HL-60 (cell line): ENCODE results near the gene BTG2.

Source experiments
- DNase-seq, 2 experiments: peaks; one replicate each; pipeline ENCODE4 v3.0.0-alpha.2; 2010 to 2020; ENCODE audit warnings: low read depth in 1 of 2, low spot score in 1 of 2
- H3K27ac ChIP-seq: fragments of 250-450 bp; sonication (Bioruptor Pico); replicated peaks from 2 replicates; pipeline ENCODE4 v1.5.1; 2020; ENCODE audit warnings: mild to moderate bottlenecking, moderate library complexity
- H3K27me3 ChIP-seq: fragments of 250-450 bp; sonication (Bioruptor Pico); 2 replicates; pipeline ENCODE4 v1.5.1; 2021; ENCODE audit warnings: mild to moderate bottlenecking, moderate library complexity; ENCODE audit not compliant: insufficient read depth, poor library complexity, severe bottlenecking
- H3K4me3 ChIP-seq: replicated peaks from 2 replicates; pipeline ENCODE4 v1.5.1; 2011; ENCODE audit warnings: mild to moderate bottlenecking, control low read depth, low read length; ENCODE audit not compliant: insufficient read depth
- CTCF ChIP-seq: IDR thresholded peaks from one replicate; pipeline ENCODE4 v1.5.1; 2011; ENCODE audit warnings: low read length, control low read depth, inconsistent platforms; ENCODE audit not compliant: insufficient read depth
- GABPA ChIP-seq: IDR thresholded peaks from 2 replicates; pipeline ENCODE4 v1.6.1; 2012; ENCODE audit warnings: low read depth
- POLR2AphosphoS5 ChIP-seq: IDR thresholded peaks from 2 replicates; pipeline ENCODE4 v1.6.1; 2012; ENCODE audit warnings: low read depth
- REST ChIP-seq: IDR thresholded peaks from 2 replicates; pipeline ENCODE4 v1.6.1; 2012; ENCODE audit warnings: low read depth; ENCODE audit not compliant: insufficient replicate concordance
- SPI1 ChIP-seq: IDR thresholded peaks from 2 replicates; pipeline ENCODE4 v1.6.1; 2012; ENCODE audit warnings: low read depth, mild to moderate bottlenecking, borderline replicate concordance

BTG2 gene

GRCh38 chr1:203268901-203269653 lies 36.2 kb upstream of the BTG2 start:
- Histone ChIP-seq H3K4me3 (no peak overlapping the region), H3K27ac (no peak overlapping the region), H3K27me3 (no peaks in the 10 kb centered on the region)
- TF ChIP-seq CTCF, result peak; percentile 99
- TF ChIP-seq POLR2AphosphoS5, result no peak
- DNase-seq, result peak; percentile 63 to 73

- TF ChIP-seq CTCF (no peak), POLR2AphosphoS5 (no peak), GABPA (no peak), SPI1 (no peak), REST (no peak)
- no peak for DNase-seq
- no peak overlapping the region for H3K27ac ChIP-seq
- no peak overlapping the region for H3K4me3 ChIP-seq
- H3K27me3 ChIP-seq, result no peaks in the 10 kb centered on the region
These were observed 35.7 kb upstream of the BTG2 start for GRCh38 chr1:203269654-203270020.

- no peak overlapping the region for H3K4me3 ChIP-seq
These were observed 34.9 kb upstream of the BTG2 start for GRCh38 chr1:203270448-203270847.

More at GRCh38 chr1:203270448-203270847, 34.9 kb upstream of the BTG2 start:
- no peaks in the 10 kb centered on the region for H3K27me3 ChIP-seq
- no peak for TF ChIP-seq REST
- no peak for TF ChIP-seq GABPA
- no peak for TF ChIP-seq CTCF
- no peak for TF ChIP-seq SPI1
- TF ChIP-seq POLR2AphosphoS5, result no peak
- H3K27ac ChIP-seq, result no peak overlapping the region
- no peak for DNase-seq
